Measurements from ENCODE around the gene CCDC197.

Gene CCDC197

DNA sequence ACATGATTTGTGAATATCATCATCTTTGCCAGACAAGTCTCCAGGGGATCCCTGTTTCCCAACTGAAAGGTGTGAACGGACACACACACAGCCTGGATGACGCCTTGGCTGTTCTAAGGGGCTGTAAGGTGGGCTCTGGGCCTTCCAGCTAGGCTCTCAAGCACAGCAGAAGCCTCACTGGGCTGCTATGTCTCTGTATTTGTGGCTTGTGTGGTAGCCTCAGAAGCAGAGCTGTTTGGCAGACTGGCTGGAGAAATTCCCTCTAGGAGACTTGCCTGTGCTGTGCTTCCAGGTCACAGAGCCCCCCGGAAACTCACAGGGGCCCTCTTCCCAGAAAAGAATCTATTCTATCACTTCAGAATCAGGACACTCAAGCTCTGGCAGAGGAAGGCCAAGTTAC is 50.5 kb downstream of the CCDC197 start:
- no peak for TF ChIP-seq MYC (IDR thresholded peaks at IDR 0.05; ENCODE audit: low read depth, low read length)
- TF ChIP-seq, protein P1, sequence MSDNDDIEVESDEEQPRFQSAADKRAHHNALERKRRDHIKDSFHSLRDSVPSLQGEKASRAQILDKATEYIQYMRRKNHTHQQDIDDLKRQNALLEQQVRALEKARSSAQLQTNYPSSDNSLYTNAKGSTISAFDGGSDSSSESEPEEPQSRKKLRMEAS (IDR thresholded peaks at IDR 0.05; ENCODE audit: low read depth, low read length): no peak
- TF ChIP-seq, protein P2, sequence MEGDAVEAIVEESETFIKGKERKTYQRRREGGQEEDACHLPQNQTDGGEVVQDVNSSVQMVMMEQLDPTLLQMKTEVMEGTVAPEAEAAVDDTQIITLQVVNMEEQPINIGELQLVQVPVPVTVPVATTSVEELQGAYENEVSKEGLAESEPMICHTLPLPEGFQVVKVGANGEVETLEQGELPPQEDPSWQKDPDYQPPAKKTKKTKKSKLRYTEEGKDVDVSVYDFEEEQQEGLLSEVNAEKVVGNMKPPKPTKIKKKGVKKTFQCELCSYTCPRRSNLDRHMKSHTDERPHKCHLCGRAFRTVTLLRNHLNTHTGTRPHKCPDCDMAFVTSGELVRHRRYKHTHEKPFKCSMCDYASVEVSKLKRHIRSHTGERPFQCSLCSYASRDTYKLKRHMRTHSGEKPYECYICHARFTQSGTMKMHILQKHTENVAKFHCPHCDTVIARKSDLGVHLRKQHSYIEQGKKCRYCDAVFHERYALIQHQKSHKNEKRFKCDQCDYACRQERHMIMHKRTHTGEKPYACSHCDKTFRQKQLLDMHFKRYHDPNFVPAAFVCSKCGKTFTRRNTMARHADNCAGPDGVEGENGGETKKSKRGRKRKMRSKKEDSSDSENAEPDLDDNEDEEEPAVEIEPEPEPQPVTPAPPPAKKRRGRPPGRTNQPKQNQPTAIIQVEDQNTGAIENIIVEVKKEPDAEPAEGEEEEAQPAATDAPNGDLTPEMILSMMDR (IDR thresholded peaks at IDR 0.05; ENCODE audit: low read depth, low read length): no peak
- TF ChIP-seq POLR2A (IDR thresholded peaks at IDR 0.05; ENCODE audit: extremely low read depth, insufficient read length): no peak
- no peak for DNase-seq (ENCODE audit: low read depth)
- H3K4me3 ChIP-seq (ENCODE audit: low read depth, low read length): no peak overlapping the region

DNA sequence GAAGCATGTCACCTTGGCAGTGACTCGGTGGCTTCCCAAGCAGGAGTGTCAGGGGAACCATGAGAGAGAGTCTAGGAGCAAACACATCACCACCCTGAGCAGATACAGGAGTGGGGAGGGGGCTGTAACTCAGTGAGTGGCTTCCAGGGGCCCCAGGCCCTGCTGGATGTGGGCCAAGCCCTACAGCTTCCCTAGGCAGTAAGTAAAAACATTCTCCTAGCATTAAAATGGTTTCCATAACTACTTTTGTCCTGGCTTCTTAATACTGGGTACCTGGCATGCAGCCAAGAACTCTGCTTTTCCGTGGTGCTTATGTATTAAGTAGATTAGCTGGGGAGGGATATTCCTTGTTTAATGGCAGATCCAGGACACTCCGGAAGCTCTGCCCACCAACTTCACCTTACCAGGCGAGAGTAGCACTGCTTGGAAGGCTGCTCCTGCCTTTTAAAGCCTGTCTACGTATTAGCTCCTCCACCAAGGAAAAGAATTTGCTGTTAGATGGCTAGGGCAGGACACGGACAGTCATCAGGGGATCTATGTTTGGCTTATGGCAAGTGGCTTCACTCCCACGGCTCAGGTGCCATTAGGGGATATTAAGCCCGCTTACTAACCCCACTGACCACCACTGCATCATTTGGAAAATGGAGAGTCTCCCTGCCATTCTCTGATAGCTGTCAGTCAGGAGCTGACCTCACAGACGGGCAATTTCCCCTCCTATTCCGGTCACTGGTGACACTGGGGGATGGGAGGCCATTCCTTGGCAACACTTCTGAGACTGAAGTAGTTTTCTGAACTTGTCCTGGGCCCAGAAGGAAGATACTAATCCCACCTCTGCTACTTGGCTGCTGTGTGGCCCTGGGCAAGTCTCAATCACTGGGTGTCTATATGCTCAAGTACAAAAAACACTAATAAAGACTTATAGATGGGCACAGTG is 51.9 kb downstream of the CCDC197 start:
- DNase-seq (ENCODE audit: low read depth): no peak
- TF ChIP-seq, protein P2 (IDR thresholded peaks at IDR 0.05; ENCODE audit: low read depth, low read length): no peak
- no peak for TF ChIP-seq POLR2A (IDR thresholded peaks at IDR 0.05; ENCODE audit: extremely low read depth, insufficient read length)
- TF ChIP-seq, protein P1 (IDR thresholded peaks at IDR 0.05; ENCODE audit: low read depth, low read length): no peak
- TF ChIP-seq MYC (IDR thresholded peaks at IDR 0.05; ENCODE audit: low read depth, low read length): no peak
- no peak overlapping the region for H3K4me3 ChIP-seq (ENCODE audit: low read depth, low read length)

GRCh38 chr14:94049625-94050023 is 52.5 kb downstream of the CCDC197 start:
- no peak for DNase-seq (ENCODE audit: low read depth)
- TF ChIP-seq POLR2A (IDR thresholded peaks at IDR 0.05; ENCODE audit: extremely low read depth, insufficient read length): no peak
- TF ChIP-seq MYC (IDR thresholded peaks at IDR 0.05; ENCODE audit: low read depth, low read length): no peak
- TF ChIP-seq, protein P1 (IDR thresholded peaks at IDR 0.05; ENCODE audit: low read depth, low read length): no peak
- H3K4me3 ChIP-seq (ENCODE audit: low read depth, low read length): no peak overlapping the region

DNA sequence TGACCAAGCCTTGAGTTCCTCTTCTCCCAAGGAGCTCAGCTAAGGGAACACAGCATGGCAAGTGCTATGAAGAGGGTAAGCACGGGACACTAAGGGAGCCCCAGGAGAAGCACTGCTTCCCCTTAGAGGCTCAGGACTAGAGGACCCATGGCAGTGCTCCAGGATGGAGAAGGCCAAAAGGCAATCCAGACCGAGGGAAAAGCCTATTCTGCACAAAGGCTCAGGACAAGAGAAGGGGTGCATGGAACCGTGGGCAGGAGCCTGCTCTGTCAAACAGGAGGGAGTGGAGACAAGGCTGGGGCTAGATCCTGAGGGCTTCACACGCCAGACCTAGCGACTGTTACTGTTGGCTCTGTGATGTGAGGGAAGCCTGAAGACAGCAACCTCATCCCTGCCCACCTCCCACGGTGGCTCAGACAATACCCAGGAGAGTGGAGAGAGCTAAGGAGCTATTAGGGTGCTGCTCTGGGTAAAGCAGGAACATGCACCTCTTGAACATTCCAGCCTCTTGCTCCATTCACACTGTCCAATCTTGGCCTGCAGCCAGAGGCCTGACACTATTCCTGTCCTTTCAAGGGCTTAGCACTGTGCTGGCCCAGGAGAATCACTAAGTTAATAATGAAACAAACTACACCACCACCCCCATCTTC is 53.3 kb downstream of the CCDC197 start:
- no peak overlapping the region for H3K4me3 ChIP-seq (ENCODE audit: low read depth, low read length)
- TF ChIP-seq MYC (IDR thresholded peaks at IDR 0.05; ENCODE audit: low read depth, low read length) (no peak), POLR2A (IDR thresholded peaks at IDR 0.05; ENCODE audit: extremely low read depth, insufficient read length) (no peak)
- DNase-seq (ENCODE audit: low read depth): no peak

DNA sequence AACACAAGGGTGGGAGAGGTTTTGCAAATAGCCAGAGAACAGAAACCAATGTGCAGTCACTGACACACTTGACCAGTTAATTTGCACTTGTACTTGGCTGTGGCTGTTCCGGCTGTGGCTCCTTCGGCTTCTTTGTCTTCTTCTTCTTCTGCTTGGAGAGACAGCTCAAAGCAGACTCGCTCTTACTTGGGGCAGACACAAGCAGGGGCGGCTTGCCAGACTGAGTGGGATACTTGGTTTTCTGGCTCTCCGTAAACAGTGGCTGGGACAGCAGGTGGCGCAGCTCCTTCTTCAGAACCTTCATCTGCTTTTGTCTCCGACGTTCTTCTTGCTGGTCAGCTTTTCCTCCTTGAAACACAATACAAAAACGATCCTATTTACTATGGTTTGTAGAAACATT is 54.0 kb downstream of the CCDC197 start:
- TF ChIP-seq MYC (IDR thresholded peaks at IDR 0.05; ENCODE audit: low read depth, low read length): no peak
- TF ChIP-seq, protein P2 (IDR thresholded peaks at IDR 0.05; ENCODE audit: low read depth, low read length): peak; percentile 19
- DNase-seq (ENCODE audit: low read depth): no peak
- H3K4me3 ChIP-seq (ENCODE audit: low read depth, low read length): no peak overlapping the region

GRCh38 chr14:94051779-94052178 is 54.7 kb downstream of the CCDC197 start:
- DNase-seq (ENCODE audit: low read depth): no peak
- H3K4me3 ChIP-seq (ENCODE audit: low read depth, low read length): no peak overlapping the region
- TF ChIP-seq MYC (IDR thresholded peaks at IDR 0.05; ENCODE audit: low read depth, low read length): no peak
- TF ChIP-seq, protein P1 (IDR thresholded peaks at IDR 0.05; ENCODE audit: low read depth, low read length): no peak
- no peak for TF ChIP-seq POLR2A (IDR thresholded peaks at IDR 0.05; ENCODE audit: extremely low read depth, insufficient read length)
- TF ChIP-seq, protein P2 (IDR thresholded peaks at IDR 0.05; ENCODE audit: low read depth, low read length): no peak
